Neural cell (in vitro differentiated cells): ENCODE results near the gene SLC29A4. TPM values are rescaled to one million over a fixed set of nuclear protein-coding genes. Genes with fewer than 3 reads are reported as not detected.

Source experiments
- H2AFZ ChIP-seq: fragments of 200-600, 300-800 bp; sonication (generic), shearing (Covaris generic); 2 replicates; pipeline ENCODE4 v1.6.0; 2014; ENCODE audit warnings: low read depth, mild to moderate bottlenecking, antibody characterized with exemption, low read length, moderate library complexity
- H3F3A ChIP-seq: fragments of 200-600 bp; shearing (Covaris generic); 2 replicates; pipeline ENCODE4 v1.6.1; 2016; ENCODE audit warnings: mild to moderate bottlenecking, moderate library complexity, mixed read lengths, antibody characterized with exemption, low read length; ENCODE audit not compliant: insufficient read depth, poor library complexity, severe bottlenecking
- H3K27ac ChIP-seq: fragments of 200-600, 300-800 bp; sonication (generic), shearing (Covaris generic); 2 replicates; pipeline ENCODE4 v1.5.1; 2014; ENCODE audit warnings: mild to moderate bottlenecking, low read length, moderate library complexity
- H3K27me3 ChIP-seq: fragments of 300-800, 200-600 bp; sonication (generic), shearing (Covaris generic); 2 replicates; pipeline ENCODE4 v1.6.0; 2014; ENCODE audit warnings: mild to moderate bottlenecking, low read depth, low read length, moderate library complexity; ENCODE audit not compliant: insufficient read depth
- H3K36me3 ChIP-seq: fragments of 300-800, 200-600 bp; sonication (generic), shearing (Covaris generic); 2 replicates; pipeline ENCODE4 v1.5.1; 2014; ENCODE audit warnings: mild to moderate bottlenecking, antibody characterized with exemption, low read length, moderate library complexity; ENCODE audit not compliant: insufficient read depth
- H3K4me2 ChIP-seq: fragments of 300-800, 200-600 bp; sonication (generic), shearing (Covaris generic); 2 replicates; pipeline ENCODE4 v1.6.0; 2014; ENCODE audit warnings: mild to moderate bottlenecking, low read length
- H3K4me3 ChIP-seq: fragments of 300-800, 200-600 bp; sonication (generic), shearing (Covaris generic); 2 replicates; pipeline ENCODE4 v1.5.1; 2014; ENCODE audit warnings: mild to moderate bottlenecking, low read length, moderate library complexity
- H3K79me2 ChIP-seq: fragments of 200-600 bp; shearing (Covaris generic); replicated peaks from 2 replicates; pipeline ENCODE4 v1.6.0; 2014; ENCODE audit warnings: mild to moderate bottlenecking, low read length, moderate library complexity; ENCODE audit not compliant: insufficient read depth
- H3K9ac ChIP-seq: fragments of 300-800, 200-600 bp; sonication (generic), shearing (Covaris generic); 2 replicates; pipeline ENCODE4 v1.6.1; 2016; ENCODE audit warnings: mild to moderate bottlenecking, low read length, mixed read lengths
- H3K9me2 ChIP-seq: fragments of 200-600 bp; shearing (Covaris generic); 2 replicates; pipeline ENCODE4 v1.6.1; 2016; ENCODE audit warnings: mild to moderate bottlenecking, low read length, mixed read lengths; ENCODE audit not compliant: insufficient read depth
- H3K9me3 ChIP-seq: fragments of 200-600, 300-800 bp; sonication (generic), shearing (Covaris generic); 2 replicates; pipeline ENCODE4 v1.6.1; 2016; ENCODE audit warnings: mild to moderate bottlenecking, mixed run types, low read length, moderate library complexity, mixed read lengths
- H4K20me1 ChIP-seq: fragments of 200-600 bp; shearing (Covaris generic); 2 replicates; pipeline ENCODE4 v1.6.1; 2016; ENCODE audit warnings: mild to moderate bottlenecking, mixed run types; ENCODE audit not compliant: insufficient read depth
- CTCF ChIP-seq: fragments of 450-650 bp; IDR thresholded peaks from 2 replicates; pipeline ENCODE4 v1.5.1; 2014; ENCODE audit warnings: antibody characterized with exemption, mild to moderate bottlenecking, moderate library complexity; ENCODE audit not compliant: poor library complexity, severe bottlenecking
- EP300 ChIP-seq: fragments of 450-650 bp; conservative IDR thresholded peaks from 2 replicates; pipeline ENCODE4 v1.6.1; 2014; ENCODE audit warnings: antibody characterized with exemption, mild to moderate bottlenecking, moderate library complexity; ENCODE audit not compliant: poor library complexity, severe bottlenecking
- EZH2 ChIP-seq: fragments of 200-600, 300-800 bp; shearing (Covaris generic), sonication (generic); IDR thresholded peaks from 2 replicates; pipeline ENCODE4 v1.6.1; 2014; ENCODE audit warnings: antibody characterized with exemption, low read length, borderline replicate concordance, mild to moderate bottlenecking; ENCODE audit not compliant: insufficient read depth, poor library complexity, severe bottlenecking
- MXI1 ChIP-seq: fragments of 450-650 bp; conservative IDR thresholded peaks from 2 replicates; pipeline ENCODE4 v1.6.1; 2014; ENCODE audit warnings: antibody characterized with exemption, mild to moderate bottlenecking; ENCODE audit not compliant: poor library complexity, severe bottlenecking
- POLR2AphosphoS5 ChIP-seq: IDR thresholded peaks from 2 replicates; pipeline ENCODE4 v1.6.1; 2012
- RAD21 ChIP-seq: fragments of 450-650 bp; conservative IDR thresholded peaks from 2 replicates; pipeline ENCODE4 v1.6.1; 2014; ENCODE audit warnings: antibody characterized with exemption, mild to moderate bottlenecking, moderate library complexity
- SMC3 ChIP-seq: fragments of 450-650 bp; conservative IDR thresholded peaks from 2 replicates; pipeline ENCODE4 v1.6.1; 2014; ENCODE audit warnings: antibody characterized with exemption, mild to moderate bottlenecking, moderate library complexity; ENCODE audit not compliant: poor library complexity
- TAF1 ChIP-seq: IDR thresholded peaks from 2 replicates; pipeline ENCODE4 v1.6.1; 2012; ENCODE audit warnings: low read depth
- polyA plus RNA-seq: library from polyadenylated mRNA; depleted of rRNA; stranded (reverse); fragments of >200 nt; gene quantifications from 2 replicates; pipeline ENCODE4 v1.2.3, GENCODE V29; 2014
- TF ChIP-seq, protein P1 (sequence below): IDR thresholded peaks from 2 replicates; pipeline ENCODE4 v1.6.1; 2012; ENCODE audit warnings: borderline replicate concordance

SLC29A4 gene
- polyA plus RNA-seq, 1 donor from 2014 or later = 32.4 TPM

DNA sequence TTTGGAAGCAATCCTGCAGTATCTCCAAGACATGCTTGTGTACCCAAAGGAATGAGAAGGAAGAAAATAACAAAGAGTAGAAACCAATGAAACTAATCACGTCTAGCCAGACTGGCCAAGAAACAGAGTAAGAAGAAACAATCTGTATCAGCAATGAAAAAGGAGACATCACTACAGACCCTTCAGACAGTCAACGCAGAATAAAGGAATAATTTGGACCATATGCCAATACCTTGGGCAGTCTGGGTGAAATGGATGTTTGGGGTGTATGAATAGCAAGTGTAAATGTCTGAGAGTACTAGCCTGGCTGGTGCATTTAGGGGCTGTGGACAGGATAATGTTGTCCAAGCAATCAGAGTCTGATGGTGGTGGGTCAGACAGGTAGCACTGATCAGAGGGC, 61.1 kb downstream of the SLC29A4 start:
- H3K9me3 ChIP-seq = no peaks in the 10 kb centered on the region
- no peaks in the 10 kb centered on the region for H3K9me2 ChIP-seq
- no peak overlapping the region for H3K4me2 ChIP-seq
- H4K20me1 ChIP-seq = no peaks in the 10 kb centered on the region
- no peak overlapping the region for H3K9ac ChIP-seq
- no peak overlapping the region for H3K27ac ChIP-seq
- no peak for TF ChIP-seq EZH2
- no peak for TF ChIP-seq EP300
- TF ChIP-seq POLR2AphosphoS5 = no peak
- no peak for TF ChIP-seq SMC3
- no peak for TF ChIP-seq MXI1
- TF ChIP-seq, protein P1, sequence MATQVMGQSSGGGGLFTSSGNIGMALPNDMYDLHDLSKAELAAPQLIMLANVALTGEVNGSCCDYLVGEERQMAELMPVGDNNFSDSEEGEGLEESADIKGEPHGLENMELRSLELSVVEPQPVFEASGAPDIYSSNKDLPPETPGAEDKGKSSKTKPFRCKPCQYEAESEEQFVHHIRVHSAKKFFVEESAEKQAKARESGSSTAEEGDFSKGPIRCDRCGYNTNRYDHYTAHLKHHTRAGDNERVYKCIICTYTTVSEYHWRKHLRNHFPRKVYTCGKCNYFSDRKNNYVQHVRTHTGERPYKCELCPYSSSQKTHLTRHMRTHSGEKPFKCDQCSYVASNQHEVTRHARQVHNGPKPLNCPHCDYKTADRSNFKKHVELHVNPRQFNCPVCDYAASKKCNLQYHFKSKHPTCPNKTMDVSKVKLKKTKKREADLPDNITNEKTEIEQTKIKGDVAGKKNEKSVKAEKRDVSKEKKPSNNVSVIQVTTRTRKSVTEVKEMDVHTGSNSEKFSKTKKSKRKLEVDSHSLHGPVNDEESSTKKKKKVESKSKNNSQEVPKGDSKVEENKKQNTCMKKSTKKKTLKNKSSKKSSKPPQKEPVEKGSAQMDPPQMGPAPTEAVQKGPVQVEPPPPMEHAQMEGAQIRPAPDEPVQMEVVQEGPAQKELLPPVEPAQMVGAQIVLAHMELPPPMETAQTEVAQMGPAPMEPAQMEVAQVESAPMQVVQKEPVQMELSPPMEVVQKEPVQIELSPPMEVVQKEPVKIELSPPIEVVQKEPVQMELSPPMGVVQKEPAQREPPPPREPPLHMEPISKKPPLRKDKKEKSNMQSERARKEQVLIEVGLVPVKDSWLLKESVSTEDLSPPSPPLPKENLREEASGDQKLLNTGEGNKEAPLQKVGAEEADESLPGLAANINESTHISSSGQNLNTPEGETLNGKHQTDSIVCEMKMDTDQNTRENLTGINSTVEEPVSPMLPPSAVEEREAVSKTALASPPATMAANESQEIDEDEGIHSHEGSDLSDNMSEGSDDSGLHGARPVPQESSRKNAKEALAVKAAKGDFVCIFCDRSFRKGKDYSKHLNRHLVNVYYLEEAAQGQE = no peak
- no peak for TF ChIP-seq RAD21
- no peak for TF ChIP-seq CTCF
- TF ChIP-seq TAF1 = no peak
- no peaks in the 10 kb centered on the region for H3K27me3 ChIP-seq
- H3K79me2 ChIP-seq = peaks cover 6% of the 10 kb centered on the region
- no peak overlapping the region for H3K4me3 ChIP-seq
- H2AFZ ChIP-seq = no peak overlapping the region
- H3F3A ChIP-seq = no peaks in the 10 kb centered on the region
- peaks cover 18% of the 10 kb centered on the region for H3K36me3 ChIP-seq

DNA sequence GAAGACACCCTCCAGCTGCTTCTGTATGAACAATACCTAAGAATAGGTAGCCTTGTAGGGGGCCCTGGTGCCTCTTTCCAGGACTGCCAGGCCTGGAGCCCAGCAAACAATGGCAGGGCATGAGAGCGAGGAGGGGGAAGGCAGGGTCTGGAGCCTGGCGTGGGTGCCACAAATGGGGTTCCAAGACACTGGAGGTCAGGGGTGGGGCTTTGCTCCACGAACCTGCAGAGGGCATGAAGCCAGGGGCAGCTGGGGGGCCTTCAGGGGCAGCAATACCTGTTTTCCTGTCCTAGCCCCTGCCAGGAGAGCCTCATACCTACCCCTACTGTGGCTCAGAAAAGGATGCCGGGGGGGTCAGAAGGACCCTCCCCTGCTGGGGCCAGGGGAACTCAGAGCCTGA, 61.6 kb downstream of the SLC29A4 start:
- peaks cover 6% of the 10 kb centered on the region for H3K79me2 ChIP-seq
- no peak overlapping the region for H3K9ac ChIP-seq
- no peak overlapping the region for H3K4me3 ChIP-seq
- H3K9me2 ChIP-seq = no peaks in the 10 kb centered on the region
- H3K4me2 ChIP-seq = no peak overlapping the region
- TF ChIP-seq RAD21 (no peak), POLR2AphosphoS5 (no peak), SMC3 (no peak), MXI1 (no peak), EP300 (no peak)
- TF ChIP-seq, protein P1 = no peak
- H3K27me3 ChIP-seq = no peaks in the 10 kb centered on the region
- no peaks in the 10 kb centered on the region for H3K9me3 ChIP-seq
- H4K20me1 ChIP-seq = peaks cover 1% of the 10 kb centered on the region
- peaks cover 18% of the 10 kb centered on the region for H3K36me3 ChIP-seq
- H3F3A ChIP-seq = no peaks in the 10 kb centered on the region
- H3K27ac ChIP-seq = no peak overlapping the region
- H2AFZ ChIP-seq = no peak overlapping the region
